Measurements from ENCODE around the gene CCDC171. TPM values are rescaled to one million over a fixed set of nuclear protein-coding genes. Genes with fewer than 3 reads are reported as not detected.
"Not testable (repeated sequence)": the region's sequence is repeated elsewhere in the genome, so short reads cannot be mapped to it uniquely, and the experiment has no call there.

CCDC171 gene
- total and polyA plus RNA-seq, 4 experiments from 2014 or later = 0.11 to 1.9 (median 1.0) TPM

DNA sequence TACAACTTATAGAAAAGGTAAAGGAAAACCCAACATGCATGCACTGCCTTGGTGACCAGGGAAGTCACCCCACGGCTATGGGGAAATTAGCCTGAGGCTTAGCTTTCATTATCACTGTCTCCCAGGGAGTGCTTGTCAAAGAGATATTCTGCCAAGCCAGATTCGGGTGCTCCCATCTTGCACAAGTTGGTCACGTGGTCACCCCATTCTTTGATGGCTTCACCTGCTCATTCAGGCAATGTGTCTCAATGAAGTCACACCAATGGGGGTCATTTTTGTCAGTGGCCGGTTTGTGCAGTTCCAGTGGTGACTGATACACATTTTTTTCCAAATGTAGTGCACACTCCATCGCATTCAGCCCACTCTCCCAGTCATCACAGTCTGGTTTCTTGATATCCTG lies 25.8 kb upstream of the CCDC171 start:
- POLR2A ChIA-PET (ENCODE audit: partially characterized antibody) = not testable (repeated sequence)

DNA sequence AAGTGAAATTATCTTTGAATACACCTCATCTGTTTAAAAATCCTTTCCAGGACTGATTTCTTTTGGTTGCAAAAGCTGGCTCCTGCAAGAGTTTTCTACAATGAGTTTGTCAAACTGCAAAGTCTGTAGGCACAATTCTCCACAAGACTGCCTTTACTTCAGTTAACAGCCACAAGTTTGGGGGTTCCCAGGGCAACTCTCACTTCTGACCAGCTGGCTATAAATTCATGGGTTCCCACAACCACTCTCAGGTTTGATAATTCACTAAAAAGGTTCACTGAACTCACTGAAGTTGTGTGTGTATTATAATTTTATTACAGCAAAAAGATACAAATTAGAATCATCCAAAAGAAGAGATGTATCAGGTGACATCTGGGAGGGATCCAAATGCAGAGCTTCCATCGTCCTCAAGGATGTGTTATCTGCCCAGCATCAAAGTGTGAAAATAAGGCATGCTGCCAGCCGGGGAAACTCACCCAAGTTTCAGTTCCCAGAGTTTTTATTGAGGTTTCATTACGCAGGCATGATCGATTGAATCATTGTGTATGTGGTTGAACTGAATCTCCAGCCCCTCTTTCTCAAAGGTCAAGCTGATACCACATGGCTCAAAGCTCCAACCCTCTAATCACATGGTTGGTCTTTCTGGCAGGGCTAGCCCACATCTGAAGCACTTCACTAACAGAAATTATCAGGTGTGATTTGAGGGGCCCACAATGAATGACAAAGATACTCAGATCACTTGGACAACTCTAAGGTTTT lies 23.1 kb upstream of the CCDC171 start:
- no peaks in the 10 kb centered on the region for H3K36me3 Mint-ChIP-seq
- no peaks in the 10 kb centered on the region for H3K27me3 Mint-ChIP-seq
- no peak overlapping the region for H3K4me3 Mint-ChIP-seq
- Histone ChIP-seq H3K4me3 (ENCODE audit: low read length in 2 of 2) (no peak overlapping the region), H3K27ac (ENCODE audit: low read depth, low read length) (no peak overlapping the region), H3K9me3 (ENCODE audit: control insufficient read depth in 1 of 2, low read length in 2 of 2) (no peaks in the 10 kb centered on the region), H3K4me1 (ENCODE audit: insufficient read depth, low read length) (no peaks in the 10 kb centered on the region), H3K36me3 (ENCODE audit: insufficient read depth, low read length) (no peaks in the 10 kb centered on the region), H3K27me3 (ENCODE audit: insufficient read depth, low read length) (no peaks in the 10 kb centered on the region)
- intact Hi-C loops (cut with micrococcal nuclease) = loop anchor here (5.0 kb wide), 1 partner anchor 172 kb away; no protein-coding TSS in a partner anchor
- POLR2A ChIA-PET (ENCODE audit: partially characterized antibody) = interaction anchor here (1.2 kb wide), 1 partner anchor 18 kb away, joined by 3 read pairs; no protein-coding TSS in a partner anchor
- peaks cover 0 to 6% (median 4%) of the 10 kb centered on the region in 4 donors for H3K4me1 Mint-ChIP-seq
- CTCF ChIA-PET (ENCODE audit: partially characterized antibody) = no interaction called here
- no peaks in the 10 kb centered on the region for H3K9me3 Mint-ChIP-seq
- DNase-seq = no peak
- H3K27ac Mint-ChIP-seq = no peak overlapping the region

More for the DNA sequence above, 25.8 kb upstream of the CCDC171 start:
- H3K9me3 Mint-ChIP-seq; H3K36me3 Mint-ChIP-seq; intact Hi-C loops (cut with micrococcal nuclease); H3K27me3 ChIP-seq (ENCODE audit: insufficient read depth, low read length); H3K9me3 ChIP-seq (ENCODE audit: control insufficient read depth in 1 of 2, low read length in 2 of 2); H3K27me3 Mint-ChIP-seq; H3K36me3 ChIP-seq (ENCODE audit: insufficient read depth, low read length); H3K4me1 ChIP-seq (ENCODE audit: insufficient read depth, low read length); H3K27ac Mint-ChIP-seq; H3K27ac ChIP-seq (ENCODE audit: low read depth, low read length); CTCF ChIA-PET (ENCODE audit: partially characterized antibody); H3K4me1 Mint-ChIP-seq; H3K4me3 ChIP-seq (ENCODE audit: low read length in 2 of 2); DNase-seq; H3K4me3 Mint-ChIP-seq: not testable (repeated sequence)

DNA sequence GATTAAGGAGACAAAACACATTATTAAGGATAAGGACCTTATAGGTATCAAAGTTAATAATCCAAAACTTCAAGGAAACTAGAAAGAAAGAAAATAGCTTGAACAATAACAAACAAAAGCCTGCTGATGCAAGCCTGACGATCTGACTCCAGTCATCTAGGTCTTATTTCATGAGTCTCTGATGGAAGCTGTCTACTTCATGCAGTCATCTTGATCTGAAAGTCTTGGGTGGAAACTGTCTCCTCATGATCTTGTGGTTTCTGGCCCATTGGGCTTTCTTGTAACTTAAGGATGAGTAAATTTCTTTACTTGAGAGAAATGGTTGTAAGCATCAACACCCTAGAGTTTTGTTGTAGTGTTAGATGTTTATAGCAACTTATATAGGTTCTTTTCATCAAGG lies 21.5 kb upstream of the CCDC171 start:
- no peak overlapping the region for H3K27ac ChIP-seq (ENCODE audit: low read depth, low read length)
- no peaks in the 10 kb centered on the region for H3K36me3 ChIP-seq (ENCODE audit: insufficient read depth, low read length)
- intact Hi-C loops (cut with micrococcal nuclease) = loop anchor here (5.0 kb wide), 1 partner anchor 174 kb away; no protein-coding TSS in a partner anchor
- Mint-ChIP-seq H3K36me3 (no peaks in the 10 kb centered on the region), H3K27me3 (no peaks in the 10 kb centered on the region), H3K4me1 (peaks cover 0 to 6% (median 4%) of the 10 kb centered on the region in 4 donors), H3K9me3 (no peaks in the 10 kb centered on the region), H3K4me3 (no peak overlapping the region), H3K27ac (no peak overlapping the region)
- H3K4me1 ChIP-seq (ENCODE audit: insufficient read depth, low read length) = no peaks in the 10 kb centered on the region
- DNase-seq = no peak
- ChIA-PET POLR2A (ENCODE audit: partially characterized antibody) (no interaction called here), CTCF (ENCODE audit: partially characterized antibody) (interaction anchor here (1.1 kb wide), 1 partner anchor 308 kb away, joined by 4 read pairs; no protein-coding TSS in a partner anchor)
- no peak overlapping the region for H3K4me3 ChIP-seq (ENCODE audit: low read length in 2 of 2)
- H3K9me3 ChIP-seq (ENCODE audit: control insufficient read depth in 1 of 2, low read length in 2 of 2) = no peaks in the 10 kb centered on the region
- H3K27me3 ChIP-seq (ENCODE audit: insufficient read depth, low read length) = no peaks in the 10 kb centered on the region

DNA sequence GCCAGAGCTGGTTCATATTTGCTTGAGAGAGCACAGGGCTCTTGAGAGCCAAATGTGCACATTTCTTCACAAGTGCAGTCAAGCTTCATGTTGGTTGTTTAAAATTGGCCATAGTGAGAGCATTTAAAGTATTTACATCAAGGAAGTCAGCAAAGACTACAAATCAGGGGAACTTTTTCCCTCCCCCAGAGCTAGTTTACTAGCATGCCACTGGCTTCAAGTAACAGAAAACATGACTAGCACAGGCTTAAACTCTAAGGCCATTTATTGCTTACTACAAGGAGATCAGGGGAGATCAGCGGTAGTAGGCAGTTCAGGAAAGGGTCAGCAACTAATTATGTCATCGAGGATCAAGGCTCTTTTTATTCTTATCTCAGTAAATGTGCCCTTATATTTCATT lies 11.0 kb upstream of the CCDC171 start:
- H3K27me3 Mint-ChIP-seq = peaks cover 1 to 2% of the 10 kb centered on the region in 2 donors
- no peaks in the 10 kb centered on the region for H3K36me3 Mint-ChIP-seq
- no peak overlapping the region for H3K4me3 Mint-ChIP-seq
- no peaks in the 10 kb centered on the region for H3K9me3 Mint-ChIP-seq
- intact Hi-C loops (cut with micrococcal nuclease) = no loop called here
- ChIA-PET CTCF (ENCODE audit: partially characterized antibody) (interaction anchor here (1.4 kb wide), 2 partner anchors 8 to 64 kb away, joined by 3 to 5 read pairs; no protein-coding TSS in a partner anchor), POLR2A (ENCODE audit: partially characterized antibody) (no interaction called here)
- Histone ChIP-seq H3K27me3 (ENCODE audit: insufficient read depth, low read length) (no peaks in the 10 kb centered on the region), H3K9me3 (ENCODE audit: control insufficient read depth in 1 of 2, low read length in 2 of 2) (no peaks in the 10 kb centered on the region), H3K4me3 (ENCODE audit: low read length in 2 of 2) (no peak overlapping the region), H3K27ac (ENCODE audit: low read depth, low read length) (no peak overlapping the region), H3K36me3 (ENCODE audit: insufficient read depth, low read length) (no peaks in the 10 kb centered on the region), H3K4me1 (ENCODE audit: insufficient read depth, low read length) (no peaks in the 10 kb centered on the region)
- no peaks in the 10 kb centered on the region for H3K4me1 Mint-ChIP-seq
- no peak overlapping the region for H3K27ac Mint-ChIP-seq
- DNase-seq = no peak

DNA sequence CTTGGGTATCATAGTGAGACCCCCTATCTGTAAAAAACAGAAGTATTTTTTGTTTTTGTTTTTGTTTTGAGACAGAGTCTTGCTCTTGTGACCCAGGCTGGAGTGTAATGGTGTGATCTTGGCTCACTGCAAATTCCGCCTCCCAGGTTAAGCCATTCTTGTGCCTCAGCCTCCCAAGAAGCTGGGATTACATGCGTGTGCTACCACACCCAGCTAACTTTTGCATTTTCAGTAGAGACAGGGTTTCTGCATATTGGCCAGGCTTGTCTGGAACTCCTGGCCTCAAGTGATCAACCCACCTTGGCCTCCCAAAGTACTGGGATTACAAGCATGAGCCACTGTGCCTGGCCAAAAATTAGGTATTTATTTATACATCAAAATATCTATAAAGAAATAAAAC lies 10.2 kb upstream of the CCDC171 start:
- no peaks in the 10 kb centered on the region for H3K36me3 Mint-ChIP-seq
- H3K27me3 Mint-ChIP-seq = peaks cover 0 to 1% of the 10 kb centered on the region in 2 donors
- no peak for DNase-seq
- POLR2A ChIA-PET (ENCODE audit: partially characterized antibody) = no interaction called here
- no peak overlapping the region for H3K4me3 ChIP-seq (ENCODE audit: low read length in 2 of 2)
- intact Hi-C loops (cut with micrococcal nuclease) = no loop called here
- no peaks in the 10 kb centered on the region for H3K9me3 ChIP-seq (ENCODE audit: control insufficient read depth in 1 of 2, low read length in 2 of 2)
- H3K27me3 ChIP-seq (ENCODE audit: insufficient read depth, low read length) = no peaks in the 10 kb centered on the region
- H3K9me3 Mint-ChIP-seq = no peaks in the 10 kb centered on the region
- no peak overlapping the region for H3K27ac ChIP-seq (ENCODE audit: low read depth, low read length)
- H3K4me1 ChIP-seq (ENCODE audit: insufficient read depth, low read length) = no peaks in the 10 kb centered on the region
- no peaks in the 10 kb centered on the region for H3K36me3 ChIP-seq (ENCODE audit: insufficient read depth, low read length)
- CTCF ChIA-PET (ENCODE audit: partially characterized antibody) = interaction anchor here (1.4 to 2.6 kb wide), 2 partner anchors 9 to 10 kb away, joined by 5 to 9 read pairs; partner anchors contain the start of gene CCDC171
- no peaks in the 10 kb centered on the region for H3K4me1 Mint-ChIP-seq
- no peak overlapping the region for H3K27ac Mint-ChIP-seq
- H3K4me3 Mint-ChIP-seq = no peak overlapping the region

DNA sequence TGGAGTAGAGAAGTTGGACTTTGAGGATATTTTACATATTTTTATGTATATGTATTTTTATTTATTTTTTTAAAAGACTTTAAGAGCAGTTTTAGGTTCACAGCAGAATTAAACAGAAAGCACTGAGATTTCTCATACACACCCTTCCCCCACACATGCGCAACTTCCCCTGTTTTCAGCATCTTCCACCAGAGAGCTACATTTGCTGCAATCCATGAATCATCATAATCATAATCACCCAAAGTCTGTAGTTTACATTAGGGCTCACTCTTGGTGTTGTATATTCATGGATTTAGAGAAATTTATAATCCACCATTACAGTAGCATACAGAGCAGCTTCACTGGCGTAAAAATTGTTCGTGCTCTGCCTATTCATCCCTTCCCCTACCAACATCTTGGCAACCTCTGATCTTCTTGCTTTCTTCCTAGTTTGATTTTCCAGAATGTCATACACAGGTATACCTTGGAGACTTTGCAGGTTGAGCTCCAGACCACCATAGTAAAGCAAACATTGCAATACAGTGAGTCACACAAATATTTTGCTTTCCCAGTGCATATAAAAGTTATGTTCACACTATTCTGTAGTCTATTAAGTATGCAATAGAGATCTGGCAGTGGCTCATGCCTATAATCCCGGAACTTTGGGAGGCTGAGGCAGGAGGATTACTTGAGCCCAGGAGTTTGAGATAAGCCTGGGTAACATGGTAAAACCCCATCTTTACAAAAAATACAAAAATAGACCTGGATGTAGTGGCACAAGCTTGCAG lies 9.6 kb upstream of the CCDC171 start:
- Mint-ChIP-seq H3K9me3 (no peaks in the 10 kb centered on the region), H3K4me1 (no peaks in the 10 kb centered on the region), H3K36me3 (no peaks in the 10 kb centered on the region), H3K27me3 (peaks cover 0 to 1% of the 10 kb centered on the region in 2 donors), H3K27ac (no peak overlapping the region), H3K4me3 (no peak overlapping the region)
- H3K4me3 ChIP-seq (ENCODE audit: low read length in 2 of 2) = no peak overlapping the region
- H3K27ac ChIP-seq (ENCODE audit: low read depth, low read length) = no peak overlapping the region
- ChIA-PET CTCF (ENCODE audit: partially characterized antibody) (interaction anchor here (1.4 to 2.6 kb wide), 2 partner anchors 9 to 10 kb away, joined by 5 to 9 read pairs; partner anchors contain the start of gene CCDC171), POLR2A (ENCODE audit: partially characterized antibody) (no interaction called here)
- DNase-seq = no peak
- no peaks in the 10 kb centered on the region for H3K36me3 ChIP-seq (ENCODE audit: insufficient read depth, low read length)
- H3K9me3 ChIP-seq (ENCODE audit: control insufficient read depth in 1 of 2, low read length in 2 of 2) = no peaks in the 10 kb centered on the region
- intact Hi-C loops (cut with micrococcal nuclease) = no loop called here
- no peaks in the 10 kb centered on the region for H3K4me1 ChIP-seq (ENCODE audit: insufficient read depth, low read length)
- H3K27me3 ChIP-seq (ENCODE audit: insufficient read depth, low read length) = no peaks in the 10 kb centered on the region

DNA sequence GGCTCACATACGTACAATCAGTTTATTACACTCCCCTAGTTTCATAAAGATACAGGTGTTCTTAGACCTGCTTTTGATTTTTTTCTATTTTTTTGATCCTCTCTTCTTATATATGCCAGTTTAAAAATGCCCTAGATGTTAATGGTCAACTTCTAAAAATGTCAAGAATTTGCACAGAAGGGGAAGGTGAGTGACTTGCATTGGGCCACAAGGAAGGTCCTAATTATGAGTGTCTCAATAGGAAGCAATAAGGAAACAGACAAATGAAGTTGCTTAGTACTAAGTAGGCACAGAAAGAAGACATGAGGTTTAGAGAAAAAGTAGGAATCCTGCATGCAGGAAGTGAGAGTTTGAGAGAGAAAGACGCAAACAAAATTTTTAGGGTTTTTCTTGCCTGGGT lies 3.2 kb upstream of the CCDC171 start:
- peak overlapping the region in 1 of 7 donors; percentile 45 for H3K27ac Mint-ChIP-seq
- H3K9me3 Mint-ChIP-seq = peaks cover 0 to 7% (median 0%) of the 10 kb centered on the region in 8 donors
- ChIA-PET POLR2A (ENCODE audit: partially characterized antibody) (no interaction called here), CTCF (ENCODE audit: partially characterized antibody) (no interaction called here)
- H3K4me1 Mint-ChIP-seq = peaks cover 4 to 22% (median 10%) of the 10 kb centered on the region in 4 donors
- Histone ChIP-seq H3K9me3 (ENCODE audit: control insufficient read depth in 1 of 2, low read length in 2 of 2) (no peaks in the 10 kb centered on the region), H3K27me3 (ENCODE audit: insufficient read depth, low read length) (no peaks in the 10 kb centered on the region), H3K4me1 (ENCODE audit: insufficient read depth, low read length) (peaks cover 18% of the 10 kb centered on the region), H3K36me3 (ENCODE audit: insufficient read depth, low read length) (no peaks in the 10 kb centered on the region), H3K27ac (ENCODE audit: low read depth, low read length) (no peak overlapping the region), H3K4me3 (ENCODE audit: low read length in 2 of 2) (no peak overlapping the region)
- intact Hi-C loops (cut with micrococcal nuclease) = no loop called here
- H3K4me3 Mint-ChIP-seq = peak overlapping the region in 1 of 8 donors; percentile 22
- DNase-seq = no peak
- H3K27me3 Mint-ChIP-seq = no peaks in the 10 kb centered on the region
- peaks cover 0 to 9% of the 10 kb centered on the region in 2 donors for H3K36me3 Mint-ChIP-seq
